ENCODE measurements around the gene FBXO47. TPM values are rescaled to one million over a fixed set of nuclear protein-coding genes. Genes with fewer than 3 reads are reported as not detected.

The FBXO47 gene
- total and polyA plus RNA-seq, 2 of the 4 experiments (the other 2 are of a cell fraction) = under 0.01 TPM; not detected in 1

- no peak for ATAC-seq (ENCODE audit: low read depth)
Observed at GRCh38 chr17:38890410-38890746, 76.8 kb downstream of the FBXO47 start.

More at GRCh38 chr17:38890410-38890746, 76.8 kb downstream of the FBXO47 start:
- Histone ChIP-seq H3K4me3 (ENCODE audit: insufficient read depth, low read depth, low read length) (no peak overlapping the region), H2BK20ac (ENCODE audit: low read depth, low read length) (no peak overlapping the region), H2AK5ac (ENCODE audit: low read depth, low read length) (no peak overlapping the region), H3K18ac (ENCODE audit: low read depth, low read length) (no peak overlapping the region), H2BK5ac (ENCODE audit: low read depth, low read length, poor library complexity, severe bottlenecking) (no peak overlapping the region), H2AK9ac (replicated peaks; ENCODE audit: low read depth, low read length, poor library complexity) (no peak overlapping the region), H3K14ac (replicated peaks; ENCODE audit: low read depth, low read length) (no peak overlapping the region), H4K20me1 (ENCODE audit: insufficient read depth, low read length) (peaks cover 99% of the 10 kb centered on the region), H2AFZ (replicated peaks; ENCODE audit: low read length, poor library complexity) (no peak overlapping the region), H3K36me3 (ENCODE audit: control insufficient read depth, insufficient read depth, low read length) (peaks cover 80% of the 10 kb centered on the region), H3K79me1 (ENCODE audit: low read depth in 1 of 2, low read length in 2 of 2) (peaks cover 29 to 95% of the 10 kb centered on the region in 2 experiments; a peak in 3 of 4 replicates), H3K27me3 (ENCODE audit: control insufficient read depth, insufficient read depth, low read length) (no peaks in the 10 kb centered on the region), H3K9me3 (ENCODE audit: control insufficient read depth, insufficient read depth, low read length) (no peaks in the 10 kb centered on the region), H4K5ac (ENCODE audit: low read depth, low read length) (no peak overlapping the region), H4K91ac (ENCODE audit: insufficient read depth, low read depth, low read length) (no peak overlapping the region), H3K4me2 (ENCODE audit: low read depth, low read length) (no peak overlapping the region), H3K9ac (ENCODE audit: low read depth, low read length) (no peak overlapping the region), H3K4ac (ENCODE audit: low read depth, low read length) (no peak overlapping the region), H3K27ac (ENCODE audit: insufficient read depth, low read length) (no peak overlapping the region), H3K56ac (ENCODE audit: extremely low read depth, insufficient read depth, low read length) (no peak overlapping the region), H2BK15ac (ENCODE audit: low read depth, low read length) (no peak overlapping the region), H2BK120ac (ENCODE audit: low read depth, low read length) (no peak overlapping the region), H3K4me1 (ENCODE audit: control insufficient read depth, insufficient read depth, low read length) (peaks cover 18% of the 10 kb centered on the region), H3K23ac (ENCODE audit: low read depth, low read length) (no peak overlapping the region), H3K9me1 (ENCODE audit: insufficient read depth, low read length) (peaks cover 33% of the 10 kb centered on the region), H4K8ac (ENCODE audit: low read depth in 2 of 2, low read length in 2 of 2) (no peak overlapping the region)
- in situ Hi-C loops (cut with MboI; ENCODE audit: low sequenced_read_pairs) = no loop called here
- no TSS peak for BruUV-seq (replicated peaks)
- POLR2A ChIA-PET (ENCODE audit: unreplicated experiment) = no interaction called here
- DNase-seq = no peak
- CTCF ChIA-PET = no interaction called here
- TF ChIP-seq CEBPB (IDR thresholded peaks at IDR 0.05; ENCODE audit: low read depth, low read length) (no peak), ELK1 (IDR thresholded peaks at IDR 0.05; ENCODE audit: borderline replicate concordance, low read depth, low read length) (no peak), NFE2L2 (IDR thresholded peaks at IDR 0.05; ENCODE audit: low read depth, low read length) (no peak)
- WGBS, 2 experiments (ENCODE audit: extremely low coverage in 2 of 2, insufficient read length in 1 of 2) = no CpG with 5 or more reads among the region's 8 CpGs
- intact Hi-C loops (cut with micrococcal nuclease) = no loop called here
- dilution Hi-C loops (cut with HindIII; ENCODE audit: low sequenced_read_pairs, unreplicated experiment) = no loop called here
